Measurements from ENCODE around the gene MPND.

Gene MPND

DNA sequence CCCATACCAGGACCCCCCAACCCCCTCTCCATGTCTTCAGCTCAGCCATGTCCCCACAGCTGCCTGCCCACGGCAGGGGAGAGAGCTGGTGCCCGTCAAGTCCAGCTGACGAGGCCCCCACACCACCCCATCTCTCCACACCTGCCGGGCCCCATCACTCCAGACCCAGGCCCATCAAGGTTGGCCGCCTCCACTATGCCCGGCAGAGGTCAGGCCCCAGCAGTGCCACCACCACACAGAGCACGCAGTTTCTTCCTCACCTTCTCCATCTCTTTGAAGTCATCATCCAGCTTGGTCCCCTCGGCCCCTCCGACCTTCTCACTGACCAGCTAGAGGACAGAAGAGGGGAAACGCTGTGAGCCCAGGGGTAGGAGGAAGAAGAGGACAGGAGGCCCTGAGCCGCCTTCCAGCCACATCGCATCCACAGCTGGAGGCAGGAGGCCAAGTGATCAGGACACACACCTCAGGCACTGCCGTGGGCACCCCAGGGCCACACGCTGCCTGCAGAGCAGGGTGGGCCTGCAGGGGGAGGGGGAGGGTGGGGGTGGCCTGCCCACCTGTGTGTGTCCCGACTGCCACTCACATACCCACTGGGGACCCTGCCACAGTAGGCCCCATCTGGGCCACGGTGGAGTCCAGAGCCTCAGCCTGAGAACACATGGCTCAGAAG, 23.4 kb downstream of the MPND start:
- DNase-seq (ENCODE audit: low read depth) = no peak

DNA sequence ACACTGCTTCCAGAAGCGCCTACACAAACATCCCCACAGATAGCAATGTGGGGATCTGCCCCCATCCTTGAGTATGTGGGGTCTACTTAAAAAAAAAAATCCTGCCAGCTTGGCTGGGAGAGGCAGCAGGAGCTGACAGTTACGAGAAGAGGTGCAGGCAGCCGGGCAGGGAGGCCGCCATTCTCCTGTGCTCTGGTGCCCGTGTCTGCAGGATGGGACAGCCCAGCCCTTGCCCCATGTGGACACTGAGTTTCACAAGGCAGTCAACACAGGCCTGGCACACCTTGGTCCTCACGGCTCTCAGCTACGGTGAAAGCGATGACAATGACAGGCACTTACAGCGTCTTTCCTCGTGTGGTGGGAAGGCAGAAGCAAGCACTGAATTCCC, 24.0 kb downstream of the MPND start:
- no peak for DNase-seq (ENCODE audit: low read depth)

DNA sequence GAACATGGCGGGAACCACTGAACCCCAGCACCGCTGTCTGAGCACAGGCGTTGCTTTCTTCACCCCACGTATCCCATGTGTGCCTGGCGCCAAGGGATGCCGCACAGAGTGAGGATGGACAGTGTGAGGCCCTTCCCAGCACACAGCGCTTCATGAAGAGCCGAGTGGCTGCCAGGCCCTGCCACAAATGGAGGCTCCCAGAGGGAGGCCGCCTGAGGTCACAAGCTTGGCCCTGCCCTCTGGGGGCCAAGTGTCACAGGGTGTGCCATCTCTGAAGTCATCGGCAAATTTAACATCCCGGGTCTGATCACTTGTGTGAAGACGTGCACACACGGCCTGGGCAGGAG, 24.4 kb downstream of the MPND start:
- DNase-seq (ENCODE audit: low read depth) = no peak

DNA sequence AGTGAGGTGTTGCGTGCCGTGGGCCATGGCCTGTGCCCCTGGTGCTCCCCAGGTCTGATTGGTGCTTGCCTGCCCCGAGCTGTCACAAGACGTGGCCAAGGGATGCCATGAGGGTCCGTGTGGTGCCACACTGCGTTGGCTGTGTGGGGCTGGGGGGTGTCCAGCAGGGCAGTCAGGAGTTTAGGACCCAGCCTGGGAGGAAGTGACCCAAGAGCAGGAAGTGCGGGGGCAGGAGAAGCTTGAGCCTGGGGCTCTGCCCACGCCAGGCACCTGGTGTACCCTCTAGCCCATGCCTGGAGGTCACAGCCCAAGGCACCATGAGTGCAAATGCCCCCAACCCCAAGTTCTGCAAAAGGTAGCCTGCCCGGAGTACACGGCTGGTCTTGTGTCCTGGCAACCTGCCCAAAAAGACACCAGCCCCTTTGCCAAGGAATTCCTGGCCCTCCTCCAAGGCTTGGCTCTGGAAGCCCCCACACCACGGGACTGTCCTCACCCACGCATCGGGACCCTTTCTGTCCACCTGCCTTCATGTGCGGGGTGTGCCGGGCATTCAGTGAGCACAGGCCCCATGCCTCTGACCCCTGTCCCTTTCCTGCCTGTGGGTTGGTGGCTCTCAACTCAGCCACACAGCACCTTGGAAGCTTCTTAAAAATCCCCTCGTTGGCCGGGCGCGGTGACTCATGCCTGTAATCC, 24.9 kb downstream of the MPND start:
- DNase-seq (ENCODE audit: low read depth) = no peak

DNA sequence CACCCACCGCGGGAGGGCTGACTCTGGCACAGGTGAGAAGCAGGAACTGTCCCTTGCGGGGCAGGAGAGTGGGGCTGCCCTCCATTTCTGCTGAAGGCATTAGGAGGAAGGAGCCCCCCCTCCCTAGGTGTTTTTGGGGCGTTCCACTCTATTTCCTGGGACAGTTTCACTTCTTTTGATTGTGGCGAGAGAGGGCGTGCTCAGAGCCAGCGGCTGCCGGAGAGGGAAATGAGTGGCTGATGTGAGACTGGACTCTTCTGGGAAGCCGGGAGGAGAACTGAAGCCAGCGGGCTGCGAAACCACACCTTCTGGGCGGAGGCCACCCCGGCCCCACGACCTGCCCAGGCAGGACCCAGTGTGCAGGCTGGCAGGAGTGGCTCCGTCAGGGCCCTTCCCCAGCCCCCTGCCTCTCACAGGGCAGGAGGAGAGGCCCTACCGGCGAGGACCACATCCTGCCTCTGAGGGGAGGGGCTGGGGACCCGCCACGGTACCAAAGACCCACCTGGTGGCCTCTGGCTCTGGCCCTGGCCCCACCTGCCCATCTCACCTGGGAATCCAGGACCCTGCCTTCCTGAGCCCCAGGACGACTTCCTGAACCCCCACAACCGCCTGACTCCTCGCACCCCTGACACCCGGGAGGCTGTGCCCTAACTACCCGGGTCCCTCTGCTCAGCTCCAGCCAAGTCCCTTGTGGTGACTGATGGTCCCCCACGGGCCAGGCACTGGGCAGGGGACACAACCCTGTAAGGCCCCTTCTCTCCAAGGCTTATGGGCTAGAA, 25.9 kb downstream of the MPND start:
- DNase-seq (ENCODE audit: low read depth) = peak; percentile 41

DNA sequence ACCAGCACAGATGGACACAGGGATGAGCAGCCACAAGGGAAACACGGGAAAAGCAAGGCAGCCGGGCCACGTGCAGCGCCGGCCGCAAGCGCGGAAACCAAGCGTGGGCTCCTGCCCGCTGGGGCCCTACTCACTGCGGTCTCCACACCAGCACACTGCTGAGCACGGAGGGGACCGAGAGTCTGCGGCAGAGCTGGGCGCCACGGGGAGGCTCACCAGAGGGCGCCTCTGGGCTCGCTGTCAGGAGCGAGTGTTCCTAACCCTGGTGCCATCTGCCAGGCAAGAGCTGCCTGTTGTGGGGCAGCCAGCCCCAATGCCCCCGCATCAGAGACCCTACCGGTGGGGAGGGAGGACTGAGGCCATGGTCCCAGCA, 26.5 kb downstream of the MPND start:
- peak; percentile 47 for DNase-seq (ENCODE audit: low read depth)

DNA sequence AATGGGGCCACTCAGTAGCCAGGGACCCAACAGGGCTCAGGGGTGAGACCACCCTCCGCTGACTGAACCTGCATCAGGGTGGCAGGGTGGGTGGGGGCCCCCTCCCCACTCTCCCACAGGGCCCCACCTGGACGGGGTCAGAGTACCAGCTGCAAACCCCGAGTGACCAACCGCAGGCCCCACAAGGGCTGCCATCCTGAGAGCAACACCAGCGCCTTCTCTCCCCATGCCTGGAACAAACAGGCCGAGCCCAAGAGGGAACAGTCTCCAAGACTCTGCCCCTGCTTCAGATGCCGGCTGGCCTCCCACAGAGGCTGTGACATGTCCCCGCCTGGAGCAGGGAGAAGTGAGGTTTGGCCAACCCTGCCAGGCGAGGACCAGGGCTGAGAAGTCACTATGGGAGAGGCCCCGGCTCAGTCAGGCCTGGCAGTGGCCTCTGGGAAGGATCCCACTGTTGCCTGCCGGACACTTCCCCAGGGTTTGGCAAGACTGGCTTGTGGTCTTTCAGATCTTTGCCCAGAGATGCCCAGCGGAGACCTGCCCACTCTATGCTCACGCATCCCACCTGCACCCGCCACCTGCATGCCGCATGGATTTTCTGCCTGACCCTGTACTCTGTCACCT, 27.2 kb downstream of the MPND start:
- no peak for DNase-seq (ENCODE audit: low read depth)

DNA sequence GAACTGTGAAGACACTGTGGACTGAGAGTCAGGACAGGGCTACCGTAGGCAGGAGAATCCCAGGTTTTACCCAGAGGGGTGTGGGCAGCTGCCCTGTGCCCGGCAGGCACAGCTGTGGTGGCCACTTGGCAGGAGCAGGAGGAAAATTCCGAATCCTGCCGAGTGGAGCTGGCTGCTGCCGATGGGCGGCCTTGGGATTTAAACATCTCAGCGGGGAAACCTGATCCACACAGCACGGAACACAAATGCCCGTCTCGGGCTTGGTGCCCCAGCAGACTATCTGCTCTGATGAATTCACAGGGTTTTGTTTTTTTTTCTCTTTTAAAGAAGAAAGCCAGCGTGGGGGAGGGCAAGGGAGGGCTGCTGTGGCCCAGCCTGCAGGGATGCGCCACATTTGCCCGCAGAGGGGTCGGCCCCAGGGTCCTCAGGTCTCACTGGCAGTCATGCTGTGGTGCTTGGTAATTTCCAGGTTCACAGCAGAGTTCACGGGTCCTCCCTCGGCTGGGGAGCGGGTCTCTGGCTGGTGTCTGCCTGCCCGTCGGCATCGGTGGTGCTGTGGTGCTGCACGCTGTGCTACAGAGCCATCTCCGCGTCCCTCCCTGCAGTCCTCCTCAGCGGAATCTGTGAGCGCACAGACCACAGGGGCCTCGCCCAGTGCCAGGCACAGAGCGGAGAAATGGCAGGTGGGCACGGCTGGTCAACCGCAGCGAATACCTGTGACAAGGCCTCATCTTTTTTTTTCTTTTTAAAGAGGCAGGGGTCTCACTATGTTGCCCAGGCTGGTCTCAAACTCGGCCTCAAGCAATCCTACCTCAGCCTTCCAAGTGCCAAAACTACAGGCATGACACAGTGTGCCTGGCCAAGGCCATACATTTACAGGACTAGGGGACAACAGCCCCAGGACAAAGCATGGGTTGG, 28.1 kb downstream of the MPND start:
- no peak for DNase-seq (ENCODE audit: low read depth)

DNA sequence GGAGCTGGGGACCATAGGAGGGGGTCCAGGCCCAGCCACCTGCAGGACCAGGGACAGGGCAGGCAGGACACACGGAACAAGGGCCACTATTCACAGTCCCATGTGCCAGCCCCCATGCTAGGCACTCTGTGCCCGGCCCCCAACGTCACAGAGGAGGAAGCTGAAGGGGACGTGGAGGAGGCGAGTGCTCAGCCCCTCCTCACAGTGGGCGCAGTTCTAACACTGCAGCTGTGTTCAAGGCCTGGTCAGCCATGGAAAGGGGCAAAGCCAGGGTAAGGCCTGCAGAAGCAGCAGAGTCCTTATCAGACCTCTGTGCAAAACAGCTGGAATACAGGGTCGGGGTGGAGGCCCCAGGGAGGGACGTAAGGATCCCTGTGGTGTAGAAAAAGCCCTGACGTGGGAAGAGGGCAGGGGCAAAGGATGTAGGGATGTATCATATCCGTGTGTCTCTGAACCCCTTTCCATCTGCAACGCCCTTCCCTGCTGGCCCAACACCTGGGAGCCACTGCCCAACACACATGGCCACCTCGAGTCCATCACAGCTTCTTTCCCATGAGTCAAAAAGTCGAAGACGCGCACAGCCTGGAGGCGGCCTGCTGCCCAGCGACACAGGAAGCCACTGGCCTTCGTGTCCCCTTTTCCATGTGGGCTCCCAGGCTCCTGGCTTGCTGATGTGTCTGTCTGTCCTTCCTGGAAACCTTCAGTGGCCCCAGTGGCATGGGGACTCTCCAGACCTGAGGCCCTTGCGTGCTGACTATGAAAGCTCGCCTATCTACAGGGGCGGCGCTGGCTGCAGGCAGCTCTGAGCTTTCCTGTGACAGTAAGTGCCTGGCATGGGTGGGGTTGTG, 29.0 kb downstream of the MPND start:
- no peak for DNase-seq (ENCODE audit: low read depth)

DNA sequence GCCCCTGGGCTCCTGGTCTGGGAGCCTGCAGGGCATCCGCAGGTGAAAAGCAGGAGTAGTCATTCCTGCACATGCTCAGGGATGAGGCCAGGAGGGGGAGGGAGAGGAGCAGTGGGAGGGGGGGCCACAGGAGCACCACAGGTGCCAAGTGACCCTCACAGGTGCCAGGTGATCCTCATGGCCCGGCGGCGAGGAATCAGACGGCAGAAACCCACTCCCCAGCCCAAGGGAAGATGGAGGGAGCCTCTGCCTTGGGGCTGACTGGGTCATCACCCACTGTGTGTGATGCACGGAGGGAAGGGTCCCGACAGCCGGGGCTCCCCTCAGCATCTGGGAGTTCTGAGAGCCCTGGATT, 29.6 kb downstream of the MPND start:
- DNase-seq (ENCODE audit: low read depth) = no peak

DNA sequence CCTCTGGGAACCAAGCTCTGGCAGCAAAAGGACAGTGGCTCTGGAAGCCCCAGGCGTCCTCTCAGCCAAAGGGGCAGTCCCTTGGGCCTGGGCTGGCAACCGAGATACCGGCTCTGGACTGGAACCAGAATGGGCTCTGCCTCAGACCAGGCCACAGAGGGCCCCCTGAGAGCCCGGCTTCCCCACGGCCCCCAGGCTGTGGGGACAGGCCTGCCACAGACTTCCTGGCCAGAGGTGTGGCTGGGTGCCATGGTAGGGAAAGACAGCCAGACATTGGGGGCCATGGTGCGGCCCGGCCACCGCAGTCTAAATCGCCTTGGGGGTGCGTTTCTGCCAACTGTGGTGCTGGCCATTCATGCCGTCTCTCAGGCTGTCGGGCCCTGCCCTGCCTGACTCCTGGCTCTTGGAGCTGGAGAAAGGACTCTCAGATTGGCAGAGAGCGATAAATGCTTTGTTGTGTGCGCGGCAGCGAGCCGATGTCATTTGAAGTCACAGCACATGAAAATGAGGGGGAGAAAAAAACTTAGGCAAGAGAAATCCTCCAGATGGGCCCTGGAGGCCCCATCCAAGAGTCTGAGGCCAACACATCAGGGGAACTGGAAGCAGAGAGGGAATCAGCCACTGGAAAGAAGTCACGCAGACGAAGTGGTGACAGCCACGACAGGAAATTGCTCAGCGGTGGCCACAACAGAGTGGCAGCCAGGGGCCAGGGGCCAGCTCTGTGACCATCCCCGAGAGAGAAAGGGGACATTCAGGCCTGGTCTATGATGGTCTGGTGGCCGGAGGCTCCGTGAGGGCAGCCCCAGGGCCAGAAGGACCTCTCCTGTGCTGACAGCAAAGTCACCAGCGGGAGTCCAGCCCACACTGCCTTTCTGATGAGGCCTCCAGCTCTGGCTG, 30.5 kb downstream of the MPND start:
- DNase-seq (ENCODE audit: low read depth) = no peak

DNA sequence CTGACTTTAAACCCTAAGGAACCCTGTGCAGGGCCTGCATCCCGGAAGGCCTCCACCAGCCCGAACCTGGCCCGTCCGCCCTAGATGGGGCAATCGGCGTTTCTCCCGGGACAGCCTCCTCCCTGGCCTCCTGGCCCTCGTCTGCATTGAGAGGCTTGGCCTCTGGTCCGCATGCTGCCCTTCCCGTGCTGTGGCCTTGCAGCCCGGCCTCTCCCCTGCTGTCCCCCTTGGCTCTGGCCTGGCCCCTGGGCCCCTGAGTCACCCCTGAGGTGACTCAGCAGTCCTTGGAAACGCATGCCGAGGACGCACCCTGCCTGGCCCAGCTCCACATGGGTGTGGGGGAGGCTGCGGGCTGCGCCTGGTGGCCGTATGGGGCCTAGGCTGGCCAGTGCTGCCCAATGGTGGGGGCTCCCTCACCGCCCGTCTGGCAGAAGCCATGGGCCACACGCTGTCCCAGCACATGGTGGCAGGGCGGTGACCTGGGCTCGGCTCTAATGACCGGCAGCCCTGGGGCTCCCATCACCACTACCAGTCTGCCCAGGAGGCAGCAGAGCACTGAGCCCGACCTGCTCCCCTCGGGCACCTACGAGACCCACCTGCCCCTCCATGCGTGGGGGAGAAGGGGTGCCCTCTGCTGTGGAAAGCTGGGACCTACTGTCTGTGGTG, 31.3 kb downstream of the MPND start:
- no peak for DNase-seq (ENCODE audit: low read depth)

DNA sequence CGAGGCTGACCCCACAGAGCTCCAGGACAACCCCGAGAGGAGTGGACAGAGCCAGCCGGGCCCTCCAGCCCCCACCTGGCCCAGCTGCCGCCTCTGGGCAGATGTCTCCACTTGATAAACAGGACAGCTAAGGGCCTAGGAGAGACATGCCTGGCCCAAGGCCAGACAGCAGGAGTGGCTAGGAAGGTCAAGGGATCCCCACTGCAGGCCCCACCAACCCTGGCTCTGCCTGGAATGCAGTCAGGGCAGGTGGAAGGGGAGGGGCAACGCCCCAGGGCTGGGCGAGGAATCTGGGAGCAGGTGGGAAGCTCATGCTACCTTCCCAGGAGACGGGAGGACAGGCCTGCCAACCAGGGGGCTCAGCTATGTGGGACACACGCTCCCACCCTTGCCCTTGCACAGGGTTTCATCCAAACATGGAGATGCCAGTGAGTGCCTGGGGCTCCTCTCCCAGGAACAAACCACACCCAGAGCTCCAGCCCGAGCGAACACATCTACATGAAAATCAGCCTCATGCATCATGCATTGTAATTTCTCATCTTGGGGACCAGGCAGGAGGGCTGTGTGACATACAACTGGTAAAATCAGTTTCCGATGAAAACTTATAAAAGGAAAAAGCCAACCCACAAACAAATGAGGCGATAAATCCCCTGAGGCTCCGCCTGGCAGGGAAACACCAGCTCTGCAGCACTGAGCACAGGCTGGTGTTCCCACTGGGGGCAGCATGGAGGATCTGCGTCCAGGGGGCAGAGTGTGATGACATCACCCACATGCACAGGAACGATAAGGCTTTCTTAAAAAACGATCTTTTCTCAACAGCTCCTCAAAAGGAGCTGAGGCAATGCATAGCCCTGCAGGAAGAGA, 32.0 kb downstream of the MPND start:
- no peak for DNase-seq (ENCODE audit: low read depth)

DNA sequence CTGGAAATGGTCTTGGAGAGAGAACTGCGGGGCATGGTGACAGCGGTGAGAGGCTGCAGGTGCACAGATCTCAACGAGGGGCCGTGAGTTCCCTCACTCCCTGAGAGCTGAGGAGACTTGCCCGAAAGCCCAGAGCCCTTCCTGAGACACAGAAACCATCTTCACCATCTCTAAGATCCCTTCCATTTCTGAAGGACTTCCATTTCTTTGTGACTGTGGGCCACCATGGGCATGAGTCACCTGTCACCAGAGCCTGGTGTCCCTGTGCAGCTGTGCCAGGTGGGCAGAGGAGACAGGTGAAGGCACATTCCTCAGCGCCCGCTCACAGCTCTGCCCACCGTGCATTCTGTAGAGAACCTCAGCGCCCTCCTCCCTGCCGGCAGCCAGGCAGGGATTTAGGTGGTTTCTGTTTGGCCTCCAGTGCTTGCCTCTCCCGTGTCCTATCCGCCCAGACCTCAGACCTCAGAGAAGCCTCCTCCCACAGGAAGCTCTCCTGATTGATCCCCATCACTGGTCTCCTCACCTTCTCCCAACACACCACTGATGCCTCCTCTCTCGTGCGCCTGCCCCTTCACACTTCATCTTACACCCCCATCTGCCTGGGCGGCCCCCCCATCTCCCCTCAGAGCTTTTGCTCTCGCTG, 32.8 kb downstream of the MPND start:
- no peak for DNase-seq (ENCODE audit: low read depth)

DNA sequence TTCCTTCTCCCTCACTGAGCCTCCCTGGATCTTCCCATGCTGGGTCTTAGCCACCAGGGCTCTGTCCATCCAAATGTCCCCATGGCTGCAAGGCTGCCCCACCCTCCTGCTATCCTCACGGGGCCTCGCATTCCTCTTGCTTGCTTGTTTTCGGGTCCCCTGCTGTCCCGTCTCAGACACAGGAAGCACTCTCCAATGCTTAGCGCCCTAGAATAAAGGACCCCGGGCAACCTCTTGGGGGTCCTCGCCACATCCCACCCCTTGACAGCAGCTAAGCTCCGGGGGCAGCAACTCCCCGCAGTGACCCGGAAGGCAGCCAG, 33.3 kb downstream of the MPND start:
- no peak for DNase-seq (ENCODE audit: low read depth)

DNA sequence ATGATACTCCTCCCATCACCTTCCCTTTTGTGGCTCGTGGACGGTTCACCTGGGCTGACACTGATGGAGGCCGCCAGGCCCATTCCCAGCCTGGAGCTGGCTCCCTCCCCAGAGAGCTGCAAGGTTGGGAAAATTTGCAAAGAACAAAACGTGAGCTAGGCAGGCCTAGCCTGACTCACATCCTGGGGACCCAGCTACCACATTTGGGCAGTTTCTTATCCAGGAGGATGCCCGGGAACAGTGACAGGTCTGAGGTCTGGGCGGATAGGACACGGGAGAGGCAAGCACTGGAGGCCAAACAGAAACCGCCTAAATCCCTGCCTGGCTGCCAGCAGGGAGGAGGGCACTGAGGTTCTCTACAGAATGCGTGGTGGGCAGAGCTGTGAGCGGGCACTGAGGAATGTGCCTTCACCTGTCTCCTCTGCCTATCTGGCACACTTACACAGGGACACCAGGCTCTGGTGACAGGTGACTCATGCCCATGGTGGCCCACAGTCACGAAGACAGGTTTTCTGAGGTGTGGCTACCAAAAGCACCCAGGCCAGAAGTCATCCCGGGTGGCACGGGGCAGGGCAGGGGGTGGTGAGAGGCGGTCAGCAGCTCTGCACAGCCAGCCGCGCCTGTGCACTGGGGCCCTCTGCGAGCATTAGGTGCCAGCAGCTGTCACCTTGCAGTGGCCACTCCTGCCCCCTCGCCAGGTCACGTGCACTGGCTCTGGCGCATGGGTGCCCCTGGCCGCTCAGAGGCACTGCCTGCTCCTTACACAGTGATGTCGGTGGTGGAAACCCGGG, 33.8 kb downstream of the MPND start:
- DNase-seq (ENCODE audit: low read depth) = no peak

DNA sequence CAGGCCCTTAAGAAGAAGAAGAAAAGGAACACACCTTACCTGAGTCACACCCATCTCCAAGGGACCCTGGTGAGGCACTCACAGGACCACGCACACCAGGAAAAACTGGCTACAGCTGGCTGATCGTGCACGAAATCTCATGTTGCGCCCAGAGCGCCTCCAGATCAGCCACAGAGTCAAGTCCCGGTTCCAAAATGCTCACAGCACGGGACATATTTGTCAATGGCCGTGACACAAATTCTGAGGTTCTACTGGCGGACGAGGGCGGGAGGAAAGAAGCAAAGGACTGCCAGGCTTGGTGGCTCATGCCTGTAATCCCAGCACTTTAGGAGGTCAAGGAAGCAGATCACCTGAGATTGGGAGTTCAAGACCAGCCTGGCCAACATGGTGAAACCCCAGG, 35.5 kb downstream of the MPND start:
- no peak for DNase-seq (ENCODE audit: low read depth)

All from stimulated activated CD8-positive, alpha-beta memory T cell treated with anti-CD3 and anti-CD28 coated beads, Interleukin-15, amount 100 ng/mL, for 1 hour (primary cell).